ENCODE data around the gene ZNF146.

ZNF146 gene

GRCh38 chr19:36196249-36196648 is 18.7 kb upstream of the ZNF146 start:
- TF ChIP-seq, protein P1, sequence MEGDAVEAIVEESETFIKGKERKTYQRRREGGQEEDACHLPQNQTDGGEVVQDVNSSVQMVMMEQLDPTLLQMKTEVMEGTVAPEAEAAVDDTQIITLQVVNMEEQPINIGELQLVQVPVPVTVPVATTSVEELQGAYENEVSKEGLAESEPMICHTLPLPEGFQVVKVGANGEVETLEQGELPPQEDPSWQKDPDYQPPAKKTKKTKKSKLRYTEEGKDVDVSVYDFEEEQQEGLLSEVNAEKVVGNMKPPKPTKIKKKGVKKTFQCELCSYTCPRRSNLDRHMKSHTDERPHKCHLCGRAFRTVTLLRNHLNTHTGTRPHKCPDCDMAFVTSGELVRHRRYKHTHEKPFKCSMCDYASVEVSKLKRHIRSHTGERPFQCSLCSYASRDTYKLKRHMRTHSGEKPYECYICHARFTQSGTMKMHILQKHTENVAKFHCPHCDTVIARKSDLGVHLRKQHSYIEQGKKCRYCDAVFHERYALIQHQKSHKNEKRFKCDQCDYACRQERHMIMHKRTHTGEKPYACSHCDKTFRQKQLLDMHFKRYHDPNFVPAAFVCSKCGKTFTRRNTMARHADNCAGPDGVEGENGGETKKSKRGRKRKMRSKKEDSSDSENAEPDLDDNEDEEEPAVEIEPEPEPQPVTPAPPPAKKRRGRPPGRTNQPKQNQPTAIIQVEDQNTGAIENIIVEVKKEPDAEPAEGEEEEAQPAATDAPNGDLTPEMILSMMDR (IDR thresholded peaks at IDR 0.05; ENCODE audit: low read depth, low read length, missing control alignments): no peak
- H3K4me3 ChIP-seq (ENCODE audit: low read depth, low read length): no peak overlapping the region
- DNase-seq (ENCODE audit: low read depth): no peak

DNA sequence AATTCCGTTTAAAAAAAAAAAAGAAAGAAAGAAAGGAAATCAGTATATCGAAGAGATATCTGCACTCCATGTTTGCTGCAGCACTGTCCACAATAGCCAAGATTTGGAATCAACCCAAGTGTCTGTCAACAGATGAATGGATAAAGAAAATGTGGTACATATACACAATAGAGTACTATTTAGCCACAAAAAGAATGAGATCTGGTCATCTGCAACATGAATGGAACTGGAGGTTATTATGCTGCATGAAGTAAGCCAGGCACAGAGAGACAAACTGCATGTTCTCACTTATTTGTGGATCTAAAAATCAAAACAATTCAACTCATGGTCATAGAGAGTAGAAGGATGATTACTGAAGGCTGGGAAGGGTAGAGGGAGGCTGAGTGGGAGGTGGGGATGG is 16.8 kb upstream of the ZNF146 start:
- H3K4me3 ChIP-seq (ENCODE audit: low read depth, low read length): no peak overlapping the region
- TF ChIP-seq, protein P1 (IDR thresholded peaks at IDR 0.05; ENCODE audit: low read depth, low read length, missing control alignments): no peak
- DNase-seq (ENCODE audit: low read depth): no peak

GRCh38 chr19:36201684-36202083 is 13.2 kb upstream of the ZNF146 start:
- no peak for DNase-seq (ENCODE audit: low read depth)
- TF ChIP-seq, protein P1 (IDR thresholded peaks at IDR 0.05; ENCODE audit: low read depth, low read length, missing control alignments): no peak

GRCh38 chr19:36203293-36203692 is 11.6 kb upstream of the ZNF146 start:
- TF ChIP-seq, protein P1 (IDR thresholded peaks at IDR 0.05; ENCODE audit: low read depth, low read length, missing control alignments): no peak
- no peak overlapping the region for H3K4me3 ChIP-seq (ENCODE audit: low read depth, low read length)

More at GRCh38 chr19:36201684-36202083, 13.2 kb upstream of the ZNF146 start:
- H3K4me3 ChIP-seq (ENCODE audit: low read depth, low read length): no peak overlapping the region

DNA sequence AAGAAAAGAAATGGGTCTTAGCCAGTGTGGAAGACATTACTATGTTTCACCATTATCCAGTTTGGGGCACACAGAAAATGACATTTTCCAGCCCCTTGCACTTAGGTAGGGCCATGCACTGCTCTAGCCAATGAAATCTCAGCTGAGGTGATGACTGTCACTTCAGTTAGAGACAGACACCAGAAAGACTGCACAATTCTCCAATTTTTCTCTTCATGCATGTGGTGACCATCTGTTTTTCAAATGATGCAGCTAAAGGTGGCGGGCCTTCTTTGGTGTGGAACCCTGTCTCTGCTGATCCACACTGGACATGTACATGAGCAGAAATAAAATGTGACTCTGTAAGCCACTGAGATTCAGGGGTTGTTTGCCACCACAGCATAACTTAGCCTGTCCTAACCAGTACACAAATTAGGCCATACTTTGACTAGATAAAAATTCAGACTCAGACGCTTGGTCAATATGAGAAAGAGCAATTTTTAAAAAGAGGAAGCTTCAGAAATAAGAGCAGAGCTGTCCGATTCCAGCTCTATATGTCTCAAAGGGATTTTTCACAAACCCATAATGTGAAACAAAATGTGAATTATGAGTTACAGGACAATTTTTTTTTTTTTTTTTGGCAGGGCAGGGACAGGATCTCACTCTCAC is 7.2 kb upstream of the ZNF146 start:
- TF ChIP-seq, protein P1 (IDR thresholded peaks at IDR 0.05; ENCODE audit: low read depth, low read length, missing control alignments): no peak
- DNase-seq (ENCODE audit: low read depth): peak; percentile 64
- H3K4me3 ChIP-seq (ENCODE audit: low read depth, low read length): no peak overlapping the region

More at GRCh38 chr19:36203293-36203692, 11.6 kb upstream of the ZNF146 start:
- no peak for DNase-seq (ENCODE audit: low read depth)

DNA sequence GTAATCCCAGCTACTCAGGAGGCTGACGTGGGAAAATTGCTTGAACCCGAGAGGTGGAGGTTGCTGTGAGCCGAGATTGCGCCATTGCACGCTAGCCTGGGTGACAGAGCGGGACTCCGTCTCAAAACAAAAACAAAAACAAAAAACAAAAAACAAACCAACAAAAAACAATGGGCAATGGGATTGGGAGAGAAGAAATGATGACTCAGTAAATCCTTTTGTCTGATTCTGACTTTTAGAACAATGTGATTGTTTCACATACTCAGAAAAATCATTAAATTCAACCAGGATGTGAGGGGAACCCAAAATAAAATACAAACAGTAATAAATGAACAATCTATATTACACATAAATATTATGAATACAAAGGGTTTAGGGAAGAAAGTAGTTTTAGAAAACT is 5.5 kb upstream of the ZNF146 start:
- no peak for DNase-seq (ENCODE audit: low read depth)
- no peak overlapping the region for H3K4me3 ChIP-seq (ENCODE audit: low read depth, low read length)
- TF ChIP-seq, protein P1 (IDR thresholded peaks at IDR 0.05; ENCODE audit: low read depth, low read length, missing control alignments): no peak

DNA sequence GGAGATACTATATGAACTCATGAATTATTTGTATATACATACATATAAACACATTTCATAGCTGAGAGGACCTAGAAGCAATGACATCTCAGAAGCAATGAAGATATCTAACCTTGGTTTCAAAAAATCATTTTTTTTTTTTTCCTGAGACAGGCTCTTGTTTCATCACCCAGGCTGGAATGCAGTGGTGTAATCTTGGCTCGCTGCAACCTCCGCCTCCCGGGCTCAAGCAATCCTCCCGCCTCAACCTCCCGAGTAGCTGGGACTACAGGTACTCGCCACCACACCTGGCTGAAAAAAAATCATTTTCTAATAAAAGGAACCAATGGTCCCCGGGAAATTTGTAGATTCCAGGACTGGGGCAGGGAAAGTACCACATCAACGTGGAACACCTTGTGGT is 4.4 kb upstream of the ZNF146 start:
- DNase-seq (ENCODE audit: low read depth): no peak
- H3K4me3 ChIP-seq (ENCODE audit: low read depth, low read length): no peak overlapping the region
- TF ChIP-seq, protein P1 (IDR thresholded peaks at IDR 0.05; ENCODE audit: low read depth, low read length, missing control alignments): no peak
